ENCODE measurements around the gene RBBP6. TPM values are rescaled to one million over a fixed set of nuclear protein-coding genes. Genes with fewer than 3 reads are reported as not detected.

RBBP6 gene
- total RNA-seq, 2 donors from 2014 or later = 83.2 to 92.7 TPM

- no peak overlapping the region for H3K4me3 ChIP-seq
- 16% methylated on average over 3 of the region's 3 CpGs for WGBS
- H3K4me1 ChIP-seq (replicated peaks) = no peaks in the 10 kb centered on the region
- no peaks in the 10 kb centered on the region for H3K9me3 ChIP-seq
- H3K36me3 ChIP-seq = no peaks in the 10 kb centered on the region
- intact Hi-C loops (cut with DNase I) = no loop called here
- no peaks in the 10 kb centered on the region for H3K27me3 ChIP-seq (replicated peaks; ENCODE audit: insufficient read depth)
- TF ChIP-seq CTCF (IDR thresholded peaks at IDR 0.05) (no peak), POLR2A (IDR thresholded peaks at IDR 0.05) (no peak), POLR2AphosphoS5 (IDR thresholded peaks at IDR 0.05) (no peak)
- DNase-seq (ENCODE audit: low spot score) = no peak
- no peak overlapping the region for H3K27ac ChIP-seq
Measured at GRCh38 chr16:24497440-24497839, 41.9 kb upstream of the RBBP6 start.

- Histone ChIP-seq H3K9me3 (no peaks in the 10 kb centered on the region), H3K4me1 (replicated peaks) (no peaks in the 10 kb centered on the region), H3K27me3 (replicated peaks; ENCODE audit: insufficient read depth) (no peaks in the 10 kb centered on the region), H3K27ac (no peak overlapping the region), H3K36me3 (no peaks in the 10 kb centered on the region), H3K4me3 (no peak overlapping the region)
- no peak for DNase-seq (ENCODE audit: low spot score)
- TF ChIP-seq POLR2A (IDR thresholded peaks at IDR 0.05) (no peak), POLR2AphosphoS5 (IDR thresholded peaks at IDR 0.05) (no peak), CTCF (IDR thresholded peaks at IDR 0.05) (peak in 1 of 4 experiments; percentile 5)
- intact Hi-C loops (cut with DNase I) = no loop called here
- WGBS = 25% methylated on average over 15 of the region's 15 CpGs
Measured at GRCh38 chr16:24499193-24499814, 40.1 kb upstream of the RBBP6 start.

GRCh38 chr16:24504472-24505345, 34.7 kb upstream of the RBBP6 start:
- H3K4me1 ChIP-seq (replicated peaks) = no peaks in the 10 kb centered on the region
- no peak overlapping the region for H3K27ac ChIP-seq
- TF ChIP-seq CTCF (IDR thresholded peaks at IDR 0.05) = peak in 3 of 4 experiments; percentile 54 to 64 (median 57)
- TF ChIP-seq POLR2A (IDR thresholded peaks at IDR 0.05) = no peak
- no peak for TF ChIP-seq POLR2AphosphoS5 (IDR thresholded peaks at IDR 0.05)
- intact Hi-C loops (cut with DNase I) = loop anchor here (5.0 kb wide), 2 partner anchors 457 to 702 kb away; no protein-coding TSS in a partner anchor
- 44% methylated on average over 18 of the region's 18 CpGs for WGBS
- H3K36me3 ChIP-seq = no peaks in the 10 kb centered on the region
- peak; percentile 22 for DNase-seq (ENCODE audit: low spot score)
- no peaks in the 10 kb centered on the region for H3K27me3 ChIP-seq (replicated peaks; ENCODE audit: insufficient read depth)
- no peaks in the 10 kb centered on the region for H3K9me3 ChIP-seq
- no peak overlapping the region for H3K4me3 ChIP-seq

- H3K4me3 ChIP-seq = no peak overlapping the region
- no peaks in the 10 kb centered on the region for H3K27me3 ChIP-seq (replicated peaks; ENCODE audit: insufficient read depth)
- no peaks in the 10 kb centered on the region for H3K9me3 ChIP-seq
- no peaks in the 10 kb centered on the region for H3K36me3 ChIP-seq
- intact Hi-C loops (cut with DNase I) = no loop called here
- no peaks in the 10 kb centered on the region for H3K4me1 ChIP-seq (replicated peaks)
- no peak for DNase-seq (ENCODE audit: low spot score)
- 80% methylated on average over 4 of the region's 4 CpGs for WGBS
- no peak overlapping the region for H3K27ac ChIP-seq
- no peak for TF ChIP-seq CTCF (IDR thresholded peaks at IDR 0.05)
- TF ChIP-seq POLR2AphosphoS5 (IDR thresholded peaks at IDR 0.05) = no peak
- TF ChIP-seq POLR2A (IDR thresholded peaks at IDR 0.05) = no peak
Measured at GRCh38 chr16:24505959-24506358, 33.4 kb upstream of the RBBP6 start.

Data from prostate gland (tissue), 2 donors.